Activated CD8-positive, alpha-beta memory T cell treated with anti-CD3 and anti-CD28 coated beads, Interleukin-2, amount 10 ng/mL, durations not matched to agents 7 days and 5 days (primary cell): ENCODE measurements around the gene MEG3. TPM values are rescaled to one million over a fixed set of nuclear protein-coding genes. Genes with fewer than 3 reads are reported as not detected.

ENCODE experiments used
- ATAC-seq: fragments of 150-1000 bp; cut with Tn5 transposase; one replicate; pipeline ENCODE4 v1.10.0; 2021; ENCODE audit warnings: moderate library complexity
- CTCF ChIA-PET: fragments of 350-600 bp; sonication (Branson Sonifier 250); formaldehyde crosslinking; loops from one replicate; lab custom pipeline; 2021; ENCODE audit warnings: antibody characterized with exemption; lab: Charles Lee
- DNase-seq: peaks from one replicate; pipeline ENCODE4 v3.0.0-alpha.2; 2020
- H3K27ac Mint-ChIP-seq: one replicate; pipeline ENCODE4 v1.8.0; 2021; ENCODE audit warnings: mild to moderate bottlenecking, mixed read lengths
- H3K27me3 Mint-ChIP-seq: one replicate; pipeline ENCODE4 v1.8.0; 2021; ENCODE audit warnings: mixed read lengths
- H3K36me3 Mint-ChIP-seq: one replicate; pipeline ENCODE4 v1.8.0; 2021; ENCODE audit warnings: mild to moderate bottlenecking, mixed read lengths
- H3K4me1 Mint-ChIP-seq: one replicate; pipeline ENCODE4 v1.8.0; 2021; ENCODE audit warnings: mixed read lengths
- H3K4me3 Mint-ChIP-seq: one replicate; pipeline ENCODE4 v1.8.0; 2021; ENCODE audit warnings: mild to moderate bottlenecking, moderate library complexity, mixed read lengths
- H3K9me3 Mint-ChIP-seq: one replicate; pipeline ENCODE4 v1.8.0; 2022; ENCODE audit warnings: low read depth, mixed read lengths
- total RNA-seq, 2 experiments: library from RNA; stranded (reverse); gene quantifications; one replicate each; pipeline ENCODE4 v1.2.3, GENCODE V29; 2021

Gene MEG3
- total RNA-seq, 2 experiments from 2014 or later = not detected

- H3K27me3 Mint-ChIP-seq = no peaks in the 10 kb centered on the region
- H3K4me1 Mint-ChIP-seq = no peaks in the 10 kb centered on the region
- ATAC-seq (no peak), DNase-seq (no peak)
- H3K36me3 Mint-ChIP-seq = no peaks in the 10 kb centered on the region
- no peak overlapping the region for H3K4me3 Mint-ChIP-seq
- CTCF ChIA-PET = no interaction called here
- H3K9me3 Mint-ChIP-seq = no peaks in the 10 kb centered on the region
- H3K27ac Mint-ChIP-seq = no peak overlapping the region
Measured at GRCh38 chr14:100868621-100869370, 42.9 kb downstream of the MEG3 start.

DNA sequence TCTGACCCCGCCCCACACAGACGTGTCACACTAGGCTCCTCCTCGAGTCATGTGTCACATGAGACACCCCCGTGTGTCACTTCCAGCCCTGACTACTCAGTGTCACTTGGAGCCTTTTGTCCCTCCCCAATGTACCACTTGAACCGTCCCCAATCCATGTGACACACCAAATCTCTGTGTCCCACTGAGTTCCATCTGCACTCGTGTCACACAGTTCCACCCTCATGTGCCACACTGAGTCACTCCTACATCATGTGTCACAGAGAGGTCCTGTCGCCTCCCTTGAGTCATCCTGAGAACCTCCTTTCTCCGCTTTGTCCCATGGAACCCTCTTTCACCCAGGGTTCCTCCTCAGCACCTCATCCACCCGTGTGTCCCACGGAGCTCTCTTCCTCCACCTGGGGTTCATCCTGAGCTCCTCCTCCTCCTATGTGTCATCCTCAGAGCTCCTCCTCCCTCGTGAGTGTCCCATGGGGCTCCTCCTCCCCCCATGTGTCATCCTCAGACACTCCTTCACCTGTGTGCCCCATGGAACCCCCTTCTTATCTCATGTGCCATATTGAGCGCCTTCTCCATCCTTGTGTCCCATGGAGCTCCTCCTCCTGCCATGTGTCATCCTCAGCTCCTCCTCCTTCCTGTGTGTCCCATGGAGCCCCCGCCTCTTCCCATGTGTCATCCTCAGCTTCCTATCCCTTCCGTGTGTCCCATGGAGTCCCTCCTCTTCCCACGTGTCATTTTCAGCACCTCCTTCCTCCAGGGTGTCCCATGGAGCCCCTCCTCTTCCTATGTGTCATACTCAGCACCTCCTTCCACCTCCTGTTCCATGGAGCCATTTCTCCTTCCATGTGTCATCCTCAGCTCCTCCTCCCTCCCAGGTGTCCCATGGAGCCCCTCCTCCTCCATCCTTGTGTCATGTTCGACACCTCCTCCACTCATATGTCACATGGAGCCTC is 45.6 kb downstream of the MEG3 start:
- H3K9me3 Mint-ChIP-seq = no peaks in the 10 kb centered on the region
- H3K4me3 Mint-ChIP-seq = no peak overlapping the region
- no peaks in the 10 kb centered on the region for H3K27me3 Mint-ChIP-seq
- no peak overlapping the region for H3K27ac Mint-ChIP-seq
- H3K36me3 Mint-ChIP-seq = no peaks in the 10 kb centered on the region
- ATAC-seq = peak; percentile 12
- CTCF ChIA-PET = no interaction called here
- no peak for DNase-seq
- H3K4me1 Mint-ChIP-seq = no peaks in the 10 kb centered on the region

DNA sequence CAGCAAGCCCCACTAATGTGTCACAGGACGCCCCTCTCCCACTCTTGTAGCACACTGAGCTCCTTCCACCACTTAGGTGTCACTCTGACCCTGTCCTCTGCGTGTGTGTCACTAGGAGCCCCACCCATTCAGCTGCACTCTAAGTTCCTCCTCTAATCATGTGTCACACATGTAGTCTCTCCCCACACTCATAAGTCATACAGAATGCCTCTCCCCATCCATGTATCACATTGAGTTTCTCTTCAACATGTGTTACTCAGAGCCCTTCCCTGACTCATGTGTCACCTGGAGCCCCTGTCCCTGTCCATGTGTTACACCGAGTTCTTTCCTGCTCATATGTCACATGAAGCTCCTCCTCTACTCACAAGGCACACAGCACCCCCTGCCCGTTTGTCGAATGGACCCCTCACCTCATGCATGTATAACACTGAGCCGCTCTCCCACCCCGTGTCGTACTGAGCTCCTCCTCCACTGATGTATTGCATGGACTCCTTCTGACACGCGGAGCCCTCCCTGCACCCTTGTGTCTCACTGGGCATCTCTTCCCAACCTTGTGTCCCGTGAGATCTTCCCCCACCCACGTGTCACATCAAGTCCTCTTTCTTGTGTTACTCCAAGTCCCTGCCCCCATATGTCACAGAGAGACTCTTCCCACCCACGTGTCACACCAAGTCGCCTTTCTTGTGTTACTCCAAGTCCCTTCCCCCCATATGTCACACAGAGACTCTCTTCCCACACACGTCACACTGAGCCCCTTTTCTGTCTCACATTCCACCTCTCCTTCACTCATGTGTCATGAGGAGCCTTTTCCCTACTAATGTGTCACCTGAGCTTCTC is 46.6 kb downstream of the MEG3 start:
- CTCF ChIA-PET = no interaction called here
- Mint-ChIP-seq H3K36me3 (no peaks in the 10 kb centered on the region), H3K9me3 (no peaks in the 10 kb centered on the region)

DNA sequence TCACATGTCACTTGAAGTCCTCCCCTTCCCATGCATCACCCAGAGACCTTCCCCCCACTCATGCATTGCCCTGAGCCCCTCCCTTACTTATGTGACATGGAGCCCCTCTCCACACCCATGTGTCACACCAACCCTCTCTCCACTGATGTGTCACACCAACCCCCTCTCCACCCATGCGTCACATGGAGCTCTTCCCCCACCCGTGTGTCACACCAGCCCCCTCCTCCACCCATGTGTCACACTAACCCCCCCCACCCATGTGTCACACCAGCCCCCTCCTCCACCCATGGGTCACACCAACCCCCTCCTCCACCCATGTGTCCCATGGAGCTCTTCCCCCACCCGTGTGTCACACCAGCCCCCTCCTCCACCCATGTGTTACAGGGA is 47.2 kb downstream of the MEG3 start:
- CTCF ChIA-PET = no interaction called here

More for the DNA sequence above, 46.6 kb downstream of the MEG3 start:
- ATAC-seq = no peak
- DNase-seq = no peak
- Mint-ChIP-seq H3K4me1 (no peaks in the 10 kb centered on the region), H3K27me3 (no peaks in the 10 kb centered on the region), H3K4me3 (no peak overlapping the region), H3K27ac (no peak overlapping the region)

DNA sequence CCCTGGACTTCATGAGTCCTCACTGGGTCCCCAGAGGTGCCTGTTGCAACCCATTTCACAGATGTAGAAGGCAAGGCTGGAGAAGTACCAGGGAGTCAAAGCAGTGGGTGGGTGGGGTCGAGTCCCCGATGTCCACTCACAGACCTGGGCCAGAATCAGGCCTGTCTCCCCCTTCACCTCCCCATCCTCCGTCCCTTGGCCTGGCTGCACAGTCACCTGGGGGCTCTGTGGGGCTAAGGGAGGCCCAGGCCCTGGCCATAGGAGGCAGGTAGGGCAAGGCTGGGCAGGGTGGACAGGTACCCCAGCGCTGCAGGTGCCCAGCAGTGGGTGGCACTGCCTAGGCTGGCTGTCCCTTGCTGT is 48.1 kb downstream of the MEG3 start:
- DNase-seq = no peak
- Mint-ChIP-seq H3K36me3 (no peaks in the 10 kb centered on the region), H3K27me3 (no peaks in the 10 kb centered on the region), H3K9me3 (no peaks in the 10 kb centered on the region), H3K4me1 (no peaks in the 10 kb centered on the region), H3K27ac (no peak overlapping the region), H3K4me3 (no peak overlapping the region)
- no peak for ATAC-seq
- CTCF ChIA-PET = no interaction called here

More for the DNA sequence above, 47.2 kb downstream of the MEG3 start:
- no peaks in the 10 kb centered on the region for H3K36me3 Mint-ChIP-seq
- DNase-seq = no peak
- no peaks in the 10 kb centered on the region for H3K4me1 Mint-ChIP-seq
- no peak overlapping the region for H3K4me3 Mint-ChIP-seq
- ATAC-seq = no peak
- H3K27me3 Mint-ChIP-seq = no peaks in the 10 kb centered on the region
- H3K27ac Mint-ChIP-seq = no peak overlapping the region
- no peaks in the 10 kb centered on the region for H3K9me3 Mint-ChIP-seq

DNA sequence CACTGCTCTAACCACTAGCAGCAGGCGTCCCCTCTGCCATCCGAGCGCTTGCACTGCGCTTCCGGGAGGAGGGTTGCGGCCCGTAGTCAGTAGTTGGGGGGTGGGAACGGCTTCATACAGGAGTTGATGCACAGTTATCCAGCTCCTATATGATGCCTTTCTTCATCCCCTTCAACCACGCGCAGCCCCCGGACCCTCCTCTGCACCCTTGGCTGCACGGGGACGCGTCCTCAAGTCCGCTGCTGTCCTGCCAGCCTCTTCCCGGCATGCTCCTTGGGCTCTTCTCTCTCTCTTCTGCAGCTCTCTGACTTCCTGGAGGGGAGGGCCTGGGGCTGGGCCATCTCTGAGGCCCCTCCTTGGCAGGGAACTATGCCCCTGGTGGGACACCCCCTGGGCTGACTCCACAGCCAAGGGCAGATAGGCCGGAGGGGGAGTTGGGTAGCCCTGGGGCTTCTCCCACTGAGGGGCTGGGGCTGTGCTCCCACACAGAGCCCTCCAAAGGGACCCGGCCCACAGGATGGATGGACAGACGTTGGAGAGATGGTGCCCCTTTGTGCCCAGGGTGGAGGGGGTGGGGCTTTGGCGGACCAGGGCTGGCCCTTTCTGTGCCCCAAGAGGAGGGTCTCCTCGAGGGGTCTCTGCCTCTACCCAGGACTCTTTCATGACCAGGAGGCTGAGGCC is 48.6 kb downstream of the MEG3 start:
- CTCF ChIA-PET = no interaction called here
- Mint-ChIP-seq H3K27me3 (no peaks in the 10 kb centered on the region), H3K4me3 (no peak overlapping the region), H3K4me1 (no peaks in the 10 kb centered on the region), H3K27ac (no peak overlapping the region), H3K9me3 (no peaks in the 10 kb centered on the region), H3K36me3 (no peaks in the 10 kb centered on the region)
- no peak for DNase-seq
- no peak for ATAC-seq

DNA sequence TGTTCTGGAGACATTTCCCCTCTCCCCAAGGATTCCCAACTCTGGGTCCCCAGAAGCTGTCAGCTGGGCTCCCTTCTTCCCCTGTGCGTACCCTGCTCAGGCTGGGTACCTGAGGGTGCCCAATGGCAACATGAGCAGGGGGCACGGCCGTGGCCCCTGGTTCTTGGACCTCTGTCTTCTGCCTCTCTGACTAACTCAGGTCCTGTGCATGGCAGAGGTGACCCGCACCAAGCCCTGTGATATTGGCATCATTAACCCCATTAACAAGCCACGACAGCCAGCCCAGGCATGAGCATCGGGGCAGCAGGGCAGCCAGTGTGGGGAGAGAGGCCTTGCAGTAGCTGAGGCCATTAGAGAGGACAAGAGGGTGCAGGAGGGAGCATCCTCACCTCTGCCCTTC is 49.2 kb downstream of the MEG3 start:
- no peak for ATAC-seq
- H3K27me3 Mint-ChIP-seq = no peaks in the 10 kb centered on the region
- H3K4me1 Mint-ChIP-seq = no peaks in the 10 kb centered on the region

DNA sequence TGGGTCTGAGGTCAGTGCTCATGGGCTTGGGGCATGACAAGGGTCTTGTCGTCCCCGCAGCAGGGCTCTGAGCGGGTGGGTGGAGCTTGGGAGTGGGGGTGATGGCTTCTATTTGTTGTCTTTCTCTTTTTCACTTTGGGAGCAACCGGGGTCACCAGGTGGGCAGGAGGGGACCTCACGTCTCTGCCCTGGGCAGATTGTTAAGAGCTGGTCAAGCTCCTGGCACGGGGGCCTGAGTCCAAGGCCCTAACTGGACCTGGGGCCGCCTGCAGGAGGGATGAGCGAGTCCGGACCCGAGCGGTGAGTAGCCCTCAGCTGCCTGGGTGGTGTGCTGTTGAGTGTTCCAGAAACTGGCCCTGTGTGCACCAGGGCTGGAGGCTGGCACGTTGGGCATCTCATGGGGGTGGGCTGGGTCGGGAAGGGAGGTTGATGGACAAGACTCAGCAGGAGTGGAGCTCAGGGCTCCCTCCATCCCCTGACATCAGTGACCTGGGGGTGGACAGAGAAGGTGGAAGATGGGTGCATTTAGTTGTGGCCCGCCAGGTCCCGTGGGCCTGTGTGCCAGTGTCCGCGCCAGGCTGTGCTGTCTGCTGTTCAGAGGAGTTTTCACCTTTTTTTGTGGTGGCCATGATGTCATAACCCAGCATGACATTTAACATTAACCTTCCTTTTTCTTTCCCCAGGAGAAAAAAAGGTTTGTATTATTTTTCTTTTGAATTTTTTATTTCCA is 50.1 kb downstream of the MEG3 start:
- H3K27ac Mint-ChIP-seq = no peak overlapping the region
- H3K4me1 Mint-ChIP-seq = no peaks in the 10 kb centered on the region
- H3K4me3 Mint-ChIP-seq = no peak overlapping the region
- H3K9me3 Mint-ChIP-seq = no peaks in the 10 kb centered on the region
- CTCF ChIA-PET = no interaction called here
- H3K36me3 Mint-ChIP-seq = no peaks in the 10 kb centered on the region
- DNase-seq (no peak), ATAC-seq (no peak)
- H3K27me3 Mint-ChIP-seq = no peaks in the 10 kb centered on the region

More for the DNA sequence above, 49.2 kb downstream of the MEG3 start:
- Mint-ChIP-seq H3K9me3 (no peaks in the 10 kb centered on the region), H3K4me3 (no peak overlapping the region), H3K36me3 (no peaks in the 10 kb centered on the region), H3K27ac (no peak overlapping the region)
- CTCF ChIA-PET = no interaction called here
- no peak for DNase-seq

- no peak overlapping the region for H3K4me3 Mint-ChIP-seq
- H3K4me1 Mint-ChIP-seq = no peaks in the 10 kb centered on the region
- no peak overlapping the region for H3K27ac Mint-ChIP-seq
- DNase-seq (no peak), ATAC-seq (no peak)
- no peaks in the 10 kb centered on the region for H3K36me3 Mint-ChIP-seq
- H3K9me3 Mint-ChIP-seq = no peaks in the 10 kb centered on the region
- H3K27me3 Mint-ChIP-seq = no peaks in the 10 kb centered on the region
- CTCF ChIA-PET = interaction anchor here (1.0 kb wide), 1 partner anchor 14 kb away, joined by 3 read pairs; no protein-coding TSS in a partner anchor
Measured at GRCh38 chr14:100878271-100879146, 52.6 kb downstream of the MEG3 start.

GRCh38 chr14:100879194-100879593 is 53.3 kb downstream of the MEG3 start:
- H3K4me1 Mint-ChIP-seq = no peaks in the 10 kb centered on the region
- H3K4me3 Mint-ChIP-seq = no peak overlapping the region
- CTCF ChIA-PET = no interaction called here
- no peak overlapping the region for H3K27ac Mint-ChIP-seq
- no peaks in the 10 kb centered on the region for H3K9me3 Mint-ChIP-seq
- H3K36me3 Mint-ChIP-seq = no peaks in the 10 kb centered on the region
- ATAC-seq (no peak), DNase-seq (no peak)
- H3K27me3 Mint-ChIP-seq = no peaks in the 10 kb centered on the region

DNA sequence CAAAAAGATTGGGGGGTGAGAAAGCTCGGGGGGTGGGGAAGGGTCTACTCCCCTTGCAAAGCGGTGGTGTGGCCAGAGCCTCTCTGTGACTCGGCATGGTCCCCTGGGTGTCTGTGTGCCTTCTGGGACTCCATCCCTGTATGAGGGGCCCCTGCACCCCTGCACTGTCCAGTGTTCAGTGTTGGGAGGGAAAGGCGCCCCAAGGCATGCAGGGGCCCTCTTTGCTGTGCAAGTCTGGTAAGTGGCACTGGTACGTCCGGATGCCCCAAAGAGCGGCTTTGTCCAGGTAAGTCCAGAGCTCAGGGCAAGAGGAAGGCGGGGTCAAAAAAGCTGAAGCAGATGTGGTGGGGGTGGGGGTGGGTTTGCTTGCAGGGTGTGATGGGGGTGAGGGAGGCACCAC is 53.9 kb downstream of the MEG3 start:
- ATAC-seq = no peak
- H3K27ac Mint-ChIP-seq = no peak overlapping the region
- no peak for DNase-seq
- H3K27me3 Mint-ChIP-seq = no peaks in the 10 kb centered on the region
- CTCF ChIA-PET = no interaction called here
- no peak overlapping the region for H3K4me3 Mint-ChIP-seq
- no peaks in the 10 kb centered on the region for H3K4me1 Mint-ChIP-seq
- H3K9me3 Mint-ChIP-seq = no peaks in the 10 kb centered on the region
- H3K36me3 Mint-ChIP-seq = no peaks in the 10 kb centered on the region
